K562 (cell line): ENCODE results near the gene TRPM6. TPM values are rescaled to one million over a fixed set of nuclear protein-coding genes. Genes with fewer than 3 reads are reported as not detected.

Source experiments
- ATAC-seq: fragments of 200-7000 bp; cut with Tn5 transposase; 3 replicates; pipeline ENCODE4 v1.9.1; 2020; ENCODE audit warnings: moderate library complexity
- BruUV-seq: library from RNA; stranded (reverse); fragments of 400-500 nt; replicated peaks from 2 replicates; lab custom pipeline; 2021; lab: Mats Ljungman, UMichigan
- CTCF ChIA-PET: fragments of 300-600 bp; formaldehyde crosslinking; extraction: SDS; loops from one replicate; lab custom pipeline; 2021; ENCODE audit warnings: low intra/inter-chr PET ratio; lab: Yijun Ruan, JAX
- POLR2A ChIA-PET: fragments of 300-600, 350-650 bp; sonication (Branson Sonifier 250); formaldehyde crosslinking; extraction: SDS; loops from one replicate; lab custom pipeline; 2021; ENCODE audit warnings: antibody characterized with exemption, inconsistent platforms; lab: Yijun Ruan, JAX
- DNase-seq, 4 experiments: peaks; one replicate each; pipeline versions ENCODE4 v3.0.0 to v3.0.0-alpha.2; 2011 to 2018; ENCODE audit warnings: low spot score in 3 of 4, mixed read lengths in 3 of 4; ENCODE audit errors: extremely low read depth in 1 of 4
- FAIRE-seq: peaks from 2 replicates; lab custom pipeline; 2011; peaks lifted over from hg19 to GRCh38; lab: Jason Lieb, UNC
- H2AFZ ChIP-seq: 2 replicates; pipeline ENCODE4 v1.6.0; 2011; ENCODE audit warnings: low read depth, low read length, control low read depth, inconsistent platforms
- H3K27ac ChIP-seq: fragments of 200-600 bp; 3 replicates; pipeline ENCODE4 v1.8.0; 2011; ENCODE audit warnings: low read depth, mild to moderate bottlenecking, control low read depth, inconsistent platforms, low read length, moderate library complexity, mixed read lengths; ENCODE audit errors: extremely low read depth
- H3K27me3 ChIP-seq, 2 experiments: fragments of 300-600 bp in 1 of 2; 2 replicates in 1 of 2; 3 replicates in 1 of 2; pipeline versions ENCODE4 v1.6.0 to v1.8.0; 2011; ENCODE audit warnings: inconsistent platforms in 2 of 2, low read length in 2 of 2, mild to moderate bottlenecking in 1 of 2, mixed read lengths in 1 of 2, moderate library complexity in 1 of 2; ENCODE audit not compliant: control insufficient read depth in 2 of 2, insufficient read depth in 2 of 2
- H3K36me3 ChIP-seq: fragments of 300-600 bp; 3 replicates; pipeline ENCODE4 v1.8.0; 2011; ENCODE audit warnings: mild to moderate bottlenecking, low read length, inconsistent platforms; ENCODE audit not compliant: control insufficient read depth, insufficient read depth
- H3K4me1 ChIP-seq, 2 experiments: fragments of 200-600 bp in 1 of 2; replicated peaks in 1 of 2; 2 replicates in 1 of 2; 3 replicates in 1 of 2; pipeline versions ENCODE4 v1.5.1 to v1.8.0; 2011; ENCODE audit warnings: inconsistent platforms in 2 of 2, low read length in 2 of 2, mild to moderate bottlenecking in 1 of 2, mixed read lengths in 1 of 2, moderate library complexity in 1 of 2; ENCODE audit not compliant: control insufficient read depth in 2 of 2, insufficient read depth in 2 of 2
- H3K4me2 ChIP-seq: 2 replicates; pipeline ENCODE4 v1.6.1; 2011; ENCODE audit warnings: low read length, control low read depth, inconsistent platforms, mixed read lengths; ENCODE audit not compliant: insufficient read depth
- H3K4me3 ChIP-seq: fragments of 200-600 bp; sonication (generic), shearing (Covaris generic); 2 replicates; pipeline ENCODE4 v1.5.1; 2016; ENCODE audit warnings: control low read depth, inconsistent platforms
- H3K79me2 ChIP-seq: fragments of 200-600 bp; 3 replicates; pipeline ENCODE4 v1.8.0; 2011; ENCODE audit warnings: low read length, inconsistent platforms; ENCODE audit not compliant: control insufficient read depth, insufficient read depth
- H3K9ac ChIP-seq, 2 experiments: 2 replicates each; pipeline versions ENCODE4 v1.6.0 to v1.6.1; 2011; ENCODE audit warnings: low read depth in 2 of 2, low read length in 2 of 2, control low read depth in 1 of 2, inconsistent platforms in 1 of 2, mild to moderate bottlenecking in 1 of 2, mixed read lengths in 1 of 2; ENCODE audit not compliant: insufficient read depth in 1 of 2
- H3K9me1 ChIP-seq: one replicate; pipeline ENCODE4 v1.6.0; 2011; ENCODE audit warnings: inconsistent platforms, mild to moderate bottlenecking, low read length, moderate library complexity; ENCODE audit not compliant: control insufficient read depth, insufficient read depth
- H3K9me3 ChIP-seq: replicated peaks from 2 replicates; pipeline ENCODE4 v1.5.1; 2011; ENCODE audit warnings: low read depth, low read length, inconsistent platforms; ENCODE audit not compliant: control insufficient read depth, insufficient read depth
- H4K20me1 ChIP-seq: replicated peaks from 2 replicates; pipeline ENCODE4 v1.6.1; 2011; ENCODE audit warnings: low read length, inconsistent platforms, mixed read lengths; ENCODE audit not compliant: control insufficient read depth, insufficient read depth
- ATF2 ChIP-seq: sonication (generic); formaldehyde crosslinking; IDR thresholded peaks from 2 replicates; pipeline ENCODE4 v1.8.1; 2022; ENCODE audit warnings: missing genetic modification reagents
- CTCFL ChIP-seq: IDR thresholded peaks from 2 replicates; pipeline ENCODE4 v1.6.1; 2011; ENCODE audit warnings: borderline replicate concordance, low read depth, mild to moderate bottlenecking, moderate library complexity, low read length; ENCODE audit not compliant: insufficient read depth, poor library complexity, severe bottlenecking
- KHSRP ChIP-seq: fragments of 450-650 bp; IDR thresholded peaks from 2 replicates; pipeline ENCODE4 v1.6.1; 2017
- NFE2 ChIP-seq: IDR thresholded peaks from 2 replicates; pipeline ENCODE4 v1.6.1; 2014; ENCODE audit warnings: antibody characterized with exemption, low read depth
- PTBP1 ChIP-seq: fragments of 200-400 bp; formaldehyde crosslinking; IDR thresholded peaks from 2 replicates; pipeline ENCODE4 v1.6.1; 2017; ENCODE audit warnings: low read depth, low read length
- RBM14 ChIP-seq: fragments of 200-400 bp; formaldehyde crosslinking; IDR thresholded peaks from 2 replicates; pipeline ENCODE4 v1.6.1; 2018; ENCODE audit warnings: low read depth, mild to moderate bottlenecking, low read length, moderate library complexity, borderline replicate concordance; ENCODE audit not compliant: insufficient read depth
- RBM17 ChIP-seq: fragments of 200-400 bp; formaldehyde crosslinking; IDR thresholded peaks from 2 replicates; pipeline ENCODE4 v1.6.1; 2017; ENCODE audit warnings: low read depth, mild to moderate bottlenecking, low read length, borderline replicate concordance
- TOE1 ChIP-seq, 2 experiments: fragments of 450-650 bp in 1 of 2; sonication (generic) in 1 of 2; formaldehyde crosslinking in 1 of 2; IDR thresholded peaks; 2 replicates each; pipeline versions ENCODE4 v1.7.1 to v1.8.0; 2016 to 2022; ENCODE audit warnings: borderline replicate concordance in 2 of 2, mild to moderate bottlenecking in 2 of 2, antibody characterized with exemption in 1 of 2, inconsistent platforms in 1 of 2, low read depth in 1 of 2, missing genetic modification reagents in 1 of 2, moderate library complexity in 1 of 2
- ZBTB33 ChIP-seq: sonication (generic); formaldehyde crosslinking; IDR thresholded peaks from 2 replicates; pipeline ENCODE4 v1.8.1; 2023; ENCODE audit warnings: mild to moderate bottlenecking, missing genetic modification reagents
- ZNF3 ChIP-seq: fragments of 250-450 bp; sonication (Bioruptor Pico); IDR thresholded peaks from 2 replicates; pipeline ENCODE4 v1.5.0; 2021; ENCODE audit warnings: mild to moderate bottlenecking, moderate library complexity
- ZNF511 ChIP-seq: sonication (generic); formaldehyde crosslinking; IDR thresholded peaks from 2 replicates; pipeline ENCODE4 v1.8.0; 2022; ENCODE audit warnings: mild to moderate bottlenecking, missing genetic modification reagents
- ZNF764 ChIP-seq: fragments of 250-450 bp; sonication (Bioruptor Pico); IDR thresholded peaks from 2 replicates; pipeline ENCODE4 v1.4.0; 2020; ENCODE audit warnings: low read depth, mild to moderate bottlenecking, moderate library complexity
- ZNF778 ChIP-seq: fragments of 450-650 bp; formaldehyde crosslinking; IDR thresholded peaks from 2 replicates; pipeline ENCODE4 v1.4.0; 2020; ENCODE audit warnings: mild to moderate bottlenecking, moderate library complexity
- WGBS: fragments of 100-300 bp; shearing (Covaris generic); methylation state at CpG from one replicate; pipeline ENCODE4 v1.1.6; 2016; ENCODE audit warnings: low coverage, mixed read lengths; ENCODE audit not compliant: insufficient coverage; ENCODE audit errors: missing lambda C conversion rate; 5-methylcytosine and 5-hydroxymethylcytosine counted together
- in situ Hi-C: fragments of 300-500 bp; cut with MboI; formaldehyde crosslinking; loops from 4 replicates; pipeline ENCODE4 v1.15.0; 2018; ENCODE audit warnings: inconsistent platforms, mixed read lengths
- intact Hi-C: fragments of 100-400 bp; cut with micrococcal nuclease; formaldehyde crosslinking; loops from 2 replicates; pipeline ENCODE4 v1.14.2; 2022
- polyA plus RNA-seq, 8 experiments: library from polyadenylated mRNA; depleted of rRNA in 4 of 8; stranded (reverse) in 5 of 8; unstranded in 3 of 8; fragments of >200 nt; fragmentation: Nextera tagmentation in 2 of 8; fragmentation: Illumina TruSeq in 1 of 8; extraction: Ambion mirVana in 2 of 8; extraction: Trizol in 1 of 8; gene quantifications; 2 replicates each; pipeline versions ENCODE4 v1.2.1 to v1.2.3, GENCODE V29; 2011 to 2014; ENCODE audit warnings: inconsistent platforms in 1 of 8, missing spikeins in 1 of 8
- total RNA-seq, 7 experiments: library from RNA; depleted of rRNA in 6 of 7; stranded (reverse); fragments of >200 nt in 6 of 7; fragmentation: Illumina TruSeq in 2 of 7; extraction: Trizol in 2 of 7; gene quantifications; 2 replicates each; pipeline versions ENCODE4 v1.2.1 to v1.2.3, GENCODE V29; 2011 to 2021; ENCODE audit warnings: low replicate concordance in 1 of 7
- TF ChIP-seq, protein P1 (sequence below): fragments of 250-450 bp; sonication (Bioruptor Pico); IDR thresholded peaks from 2 replicates; pipeline ENCODE4 v1.8.0; 2022; ENCODE audit warnings: inconsistent platforms

Gene TRPM6
- total and polyA plus RNA-seq, 9 of the 15 experiments (the other 6 are each of a cell fraction or from before 2014, with no cell fraction given) = 0.03 to 0.16 (median 0.09) TPM

DNA sequence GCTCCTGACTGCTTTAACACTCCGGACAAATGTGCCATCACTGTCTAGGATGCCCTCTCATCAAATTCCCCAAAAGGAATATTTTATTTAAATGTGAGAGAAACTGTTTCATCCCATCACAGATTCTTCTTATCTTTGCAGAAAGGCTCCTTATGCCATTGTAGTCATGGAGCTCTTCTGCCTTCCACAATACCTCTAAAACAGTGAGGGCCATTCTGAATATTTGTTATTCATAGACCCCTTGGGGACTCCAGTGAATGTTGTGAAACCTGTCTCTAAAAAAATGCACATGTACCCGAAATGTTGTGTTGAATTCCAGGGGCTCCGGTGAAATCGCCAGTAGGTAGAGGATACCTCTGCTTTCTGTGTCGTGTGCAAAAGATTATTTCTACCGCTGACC, 213.6 kb downstream of the TRPM6 start:
- H3K4me2 ChIP-seq = no peak overlapping the region
- no peaks in the 10 kb centered on the region for H3K9me3 ChIP-seq
- no peak overlapping the region for H2AFZ ChIP-seq
- H3K4me3 ChIP-seq = no peak overlapping the region
- in situ Hi-C loops (no loop called here), intact Hi-C loops (no loop called here)
- no peaks in the 10 kb centered on the region for H3K79me2 ChIP-seq
- ATAC-seq (no peak), DNase-seq (no peak), FAIRE-seq (no peak)
- no peaks in the 10 kb centered on the region for H3K4me1 ChIP-seq
- no peaks in the 10 kb centered on the region for H3K27me3 ChIP-seq
- no peaks in the 10 kb centered on the region for H3K36me3 ChIP-seq
- CTCF ChIA-PET = no interaction called here
- POLR2A ChIA-PET = no interaction called here
- WGBS = 0% methylated on average over 6 of the region's 6 CpGs
- no peaks in the 10 kb centered on the region for H3K9me1 ChIP-seq
- BruUV-seq = no TSS peak
- H3K27ac ChIP-seq = no peak overlapping the region
- no peak overlapping the region for H3K9ac ChIP-seq
- no peaks in the 10 kb centered on the region for H4K20me1 ChIP-seq
- no peak for TF ChIP-seq ZNF778 (CRISPR knock-in tag)
- no peak for TF ChIP-seq ZBTB33 (CRISPR knock-in tag)
- TF ChIP-seq KHSRP = no peak
- TF ChIP-seq ATF2 (CRISPR knock-in tag) = no peak
- no peak for TF ChIP-seq NFE2
- TF ChIP-seq ZNF764 (CRISPR knock-in tag) = no peak
- TF ChIP-seq ZNF3 (CRISPR knock-in tag) = no peak
- no peak for TF ChIP-seq TOE1 (IDR thresholded peaks at IDR 0.05; ENCODE audit: borderline replicate concordance)
- TF ChIP-seq TOE1 (CRISPR knock-in tag; IDR thresholded peaks at IDR 0.05; ENCODE audit: borderline replicate concordance, low read depth) = no peak
- no peak for TF ChIP-seq PTBP1
- TF ChIP-seq ZNF511 (CRISPR knock-in tag) = no peak
- TF ChIP-seq, protein P1, sequence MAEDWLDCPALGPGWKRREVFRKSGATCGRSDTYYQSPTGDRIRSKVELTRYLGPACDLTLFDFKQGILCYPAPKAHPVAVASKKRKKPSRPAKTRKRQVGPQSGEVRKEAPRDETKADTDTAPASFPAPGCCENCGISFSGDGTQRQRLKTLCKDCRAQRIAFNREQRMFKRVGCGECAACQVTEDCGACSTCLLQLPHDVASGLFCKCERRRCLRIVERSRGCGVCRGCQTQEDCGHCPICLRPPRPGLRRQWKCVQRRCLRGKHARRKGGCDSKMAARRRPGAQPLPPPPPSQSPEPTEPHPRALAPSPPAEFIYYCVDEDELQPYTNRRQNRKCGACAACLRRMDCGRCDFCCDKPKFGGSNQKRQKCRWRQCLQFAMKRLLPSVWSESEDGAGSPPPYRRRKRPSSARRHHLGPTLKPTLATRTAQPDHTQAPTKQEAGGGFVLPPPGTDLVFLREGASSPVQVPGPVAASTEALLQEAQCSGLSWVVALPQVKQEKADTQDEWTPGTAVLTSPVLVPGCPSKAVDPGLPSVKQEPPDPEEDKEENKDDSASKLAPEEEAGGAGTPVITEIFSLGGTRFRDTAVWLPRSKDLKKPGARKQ (CRISPR knock-in tag) = no peak
- no peak for TF ChIP-seq CTCFL
- TF ChIP-seq RBM14 = no peak
- TF ChIP-seq RBM17 = no peak
